Measurements from ENCODE around the gene FNDC3A.

GRCh38 chr13:49052813-49053212, 77.1 kb downstream of the FNDC3A start:
- TF ChIP-seq POLR2AphosphoS5 (IDR thresholded peaks at IDR 0.05) = no peak
- no peak for TF ChIP-seq CTCF (IDR thresholded peaks at IDR 0.05)
- no peak for TF ChIP-seq POLR2A (IDR thresholded peaks at IDR 0.05)

Measured in stomach (tissue), 4 donors.